Measurements from ENCODE around the gene PPAN.

The PPAN gene

GRCh38 chr19:10142701-10143375, 36.7 kb downstream of the PPAN start:
- DNase-seq = no peak

DNA sequence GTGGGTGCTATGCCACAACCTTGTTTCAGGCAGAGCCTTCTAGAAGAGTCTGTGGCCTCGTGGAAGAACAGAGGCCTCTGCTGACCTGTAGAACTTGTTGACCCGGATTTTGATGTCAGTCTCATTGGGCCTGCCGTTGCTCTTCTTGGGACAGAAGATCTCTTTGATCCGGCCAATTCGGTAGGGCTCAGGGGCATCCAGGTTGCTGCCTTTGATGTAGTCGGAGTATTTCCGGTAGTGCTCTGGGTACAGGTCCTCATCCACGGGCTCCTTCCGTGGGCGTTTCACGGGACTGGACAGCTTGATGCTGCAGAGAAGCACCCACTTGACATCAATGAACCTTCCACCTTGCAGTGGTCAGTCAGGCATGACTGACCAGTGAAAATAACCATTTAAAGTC, 37.5 kb downstream of the PPAN start:
- no peak for DNase-seq

GRCh38 chr19:10144361-10144760, 38.2 kb downstream of the PPAN start:
- no peak for DNase-seq

DNA sequence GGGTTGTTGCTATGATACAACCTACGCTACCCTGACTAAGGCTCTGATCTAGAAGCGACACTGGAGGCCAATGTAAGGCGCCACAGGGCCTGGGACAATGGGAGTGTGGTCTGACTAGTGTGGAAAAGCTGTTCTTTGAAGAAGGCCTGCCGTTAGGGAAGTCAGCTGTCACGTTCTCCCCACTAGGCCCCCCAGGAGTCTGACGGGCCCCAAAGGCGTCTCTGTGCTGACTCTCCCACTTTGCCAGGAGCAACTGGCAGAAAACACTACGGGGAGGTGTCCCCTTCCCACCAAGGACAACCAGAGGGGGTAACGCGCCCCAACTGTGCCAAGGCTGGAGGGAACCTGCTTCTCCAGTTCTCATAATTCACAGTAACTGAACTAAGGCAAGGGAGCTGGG, 38.9 kb downstream of the PPAN start:
- no peak for DNase-seq

- no peak for DNase-seq
Measured at GRCh38 chr19:10146142-10146541, 40.0 kb downstream of the PPAN start.

DNA sequence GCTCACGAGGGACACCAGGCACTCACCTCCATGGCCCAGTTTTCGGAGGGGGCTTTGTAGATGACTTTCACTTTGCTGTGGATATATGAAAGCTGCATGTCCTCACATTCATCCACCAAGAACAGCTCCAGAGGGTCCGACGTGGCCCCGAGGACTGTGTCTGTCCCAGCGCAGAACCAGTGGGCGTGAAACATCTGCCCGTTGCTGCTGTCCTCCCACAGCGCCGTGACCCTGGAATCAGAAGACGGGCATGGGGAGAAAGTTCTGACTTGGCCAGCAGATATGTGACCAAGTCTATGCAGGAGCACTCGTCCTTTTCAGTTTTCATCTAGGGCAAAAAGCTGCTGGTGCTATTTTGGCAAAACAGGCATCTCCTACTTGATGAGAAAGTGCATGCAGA, 43.3 kb downstream of the PPAN start:
- DNase-seq = no peak

DNA sequence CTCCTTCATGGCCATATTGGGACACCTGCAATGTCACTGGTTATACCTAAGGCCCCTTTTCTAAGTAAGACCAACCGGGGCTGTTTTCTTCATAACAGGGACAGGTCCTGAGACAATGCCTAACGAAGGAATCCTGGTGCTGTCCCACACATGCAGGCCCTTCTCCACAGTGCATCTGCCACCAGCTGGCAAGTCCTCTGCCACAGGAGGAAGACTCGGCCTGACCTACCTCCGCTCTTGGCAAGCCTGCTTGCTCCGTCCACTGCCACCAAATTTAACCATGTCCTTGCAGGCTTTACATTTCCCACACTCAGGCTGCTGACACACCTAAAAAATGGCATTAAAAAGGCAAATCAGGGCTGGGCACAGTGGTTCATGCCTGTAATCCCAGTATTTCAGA, 45.4 kb downstream of the PPAN start:
- DNase-seq = no peak

DNA sequence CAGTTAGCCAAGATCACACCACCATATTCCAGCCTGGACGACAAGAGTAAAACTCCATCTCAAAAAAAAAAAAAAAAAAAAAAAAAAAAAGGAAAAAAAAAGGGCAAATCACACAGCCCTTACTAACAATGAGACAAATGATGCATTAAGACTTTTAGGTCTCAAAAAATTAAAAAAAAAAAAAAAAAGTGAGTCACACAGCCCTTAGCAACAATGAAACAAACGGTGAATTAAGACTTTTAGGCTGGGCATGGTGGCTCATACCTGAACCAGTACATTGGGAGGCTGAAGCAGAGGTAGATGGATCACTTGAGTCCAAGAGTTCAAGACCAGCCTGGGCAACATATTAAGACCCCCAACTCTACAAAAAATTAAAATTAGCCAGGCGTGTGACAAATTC, 45.9 kb downstream of the PPAN start:
- no peak for DNase-seq

DNA sequence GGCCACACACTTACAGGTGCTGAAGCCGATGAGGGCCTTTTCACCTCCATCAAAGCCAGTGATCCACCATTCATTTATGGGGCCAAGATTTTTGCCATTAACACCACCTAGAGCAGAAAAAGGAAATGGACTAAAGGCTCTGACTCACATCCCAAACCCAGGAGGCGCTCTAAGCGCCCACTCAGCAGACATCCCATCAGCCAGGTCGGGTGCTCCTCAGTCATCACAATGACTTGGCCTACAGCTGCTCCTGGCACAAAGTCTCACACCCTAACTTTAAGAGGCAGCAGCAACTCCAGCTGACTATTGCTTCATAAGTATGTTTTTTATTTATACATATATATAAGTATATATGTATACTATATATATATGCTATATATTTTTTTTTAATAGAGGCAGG, 49.7 kb downstream of the PPAN start:
- DNase-seq = no peak

GRCh38 chr19:10158071-10158470, 51.9 kb downstream of the PPAN start:
- DNase-seq = no peak

- DNase-seq = no peak
Measured at GRCh38 chr19:10158485-10158884, 52.3 kb downstream of the PPAN start.

GRCh38 chr19:10159610-10160009, 53.4 kb downstream of the PPAN start:
- no peak for DNase-seq

All from GDM1 (cell line).